A673 (cell line): Measurements from ENCODE around the gene TNFRSF13B. TPM values are rescaled to one million over a fixed set of nuclear protein-coding genes. Genes with fewer than 3 reads are reported as not detected.

Source experiments
- BruUV-seq: library from RNA; stranded (reverse); fragments of 400-500 nt; replicated peaks from 2 replicates; lab custom pipeline; 2021; lab: Mats Ljungman, UMichigan
- CTCF ChIA-PET: fragments of 300-600 bp; sonication (Branson Sonifier 250); formaldehyde crosslinking; loops from one replicate; lab custom pipeline; 2022; ENCODE audit warnings: antibody characterized with exemption; lab: Charles Lee
- POLR2A ChIA-PET: fragments of 300-600 bp; sonication (Branson Sonifier 250); formaldehyde crosslinking; loops from one replicate; lab custom pipeline; 2022; ENCODE audit warnings: antibody characterized with exemption; ENCODE audit not compliant: low non-redundant PET; lab: Charles Lee
- DNase-seq: peaks from one replicate; pipeline ENCODE4 v3.0.0-alpha.2; 2015; ENCODE audit warnings: low spot score
- H3K27ac ChIP-seq: fragments of 200-600 bp; sonication (generic); 2 replicates; pipeline ENCODE4 v1.5.1; 2016; ENCODE audit warnings: mixed run types, low read depth, mild to moderate bottlenecking, mixed read lengths, antibody characterized with exemption, low read length; ENCODE audit not compliant: poor library complexity, severe bottlenecking
- H3K27me3 ChIP-seq: fragments of 200-600 bp; sonication (generic); replicated peaks from 2 replicates; pipeline ENCODE4 v1.6.1; 2017; ENCODE audit warnings: mixed run types, low read depth, mild to moderate bottlenecking, mixed read lengths, antibody characterized with exemption, low read length; ENCODE audit not compliant: insufficient read depth, poor library complexity
- H3K36me3 ChIP-seq: fragments of 200-600 bp; sonication (generic); 2 replicates; pipeline ENCODE4 v1.6.1; 2016; ENCODE audit warnings: mixed run types, mild to moderate bottlenecking, mixed read lengths, antibody characterized with exemption, low read length; ENCODE audit not compliant: insufficient read depth, poor library complexity, severe bottlenecking
- H3K4me1 ChIP-seq: fragments of 200-600 bp; sonication (generic); 2 replicates; pipeline ENCODE4 v1.6.1; 2017; ENCODE audit warnings: mixed run types, mild to moderate bottlenecking, mixed read lengths, antibody characterized with exemption, low read length; ENCODE audit not compliant: insufficient read depth, poor library complexity, severe bottlenecking
- H3K4me3 ChIP-seq: fragments of 200-600 bp; sonication (generic); 2 replicates; pipeline ENCODE4 v1.5.1; 2016; ENCODE audit warnings: low read depth, mixed run types, mild to moderate bottlenecking, mixed read lengths, low read length; ENCODE audit not compliant: poor library complexity, severe bottlenecking
- H3K9me3 ChIP-seq: fragments of 200-600 bp; sonication (generic); 2 replicates; pipeline ENCODE4 v1.6.1; 2016; ENCODE audit warnings: mixed run types, low read depth, mild to moderate bottlenecking, mixed read lengths, antibody characterized with exemption, low read length; ENCODE audit not compliant: poor library complexity, severe bottlenecking
- CTCF ChIP-seq: fragments of 300-800, 200-600 bp; sonication (generic); conservative IDR thresholded peaks from 2 replicates; pipeline ENCODE4 v1.5.1; 2017; ENCODE audit warnings: low read depth, mild to moderate bottlenecking, antibody characterized with exemption, low read length, moderate library complexity, mixed read lengths
- EZH2 ChIP-seq: fragments of 200-600 bp; sonication (generic); IDR thresholded peaks from 2 replicates; pipeline ENCODE4 v1.6.1; 2017; ENCODE audit warnings: borderline replicate concordance, low read depth, mild to moderate bottlenecking, mixed read lengths, antibody characterized with exemption, low read length; ENCODE audit not compliant: poor library complexity, severe bottlenecking
- intact Hi-C: fragments of 100-400 bp; cut with micrococcal nuclease; formaldehyde crosslinking; loops from one replicate; pipeline ENCODE4 v1.10.0; 2022; ENCODE audit not compliant: unreplicated experiment
- total RNA-seq: library from RNA; stranded (reverse); gene quantifications from 2 replicates; pipeline ENCODE4 v1.2.3, GENCODE V29; 2021

TNFRSF13B gene
- total RNA-seq, 1 experiment from 2014 or later: not detected

GRCh38 chr17:16932156-16932555 lies 39.8 kb downstream of the TNFRSF13B start:
- TF ChIP-seq CTCF (no peak), EZH2 (no peak)
- CTCF ChIA-PET: no interaction called here
- BruUV-seq: no TSS peak
- intact Hi-C loops: no loop called here
- no peak for DNase-seq
- H3K4me3 ChIP-seq: no peak overlapping the region
- no peaks in the 10 kb centered on the region for H3K4me1 ChIP-seq
- H3K27me3 ChIP-seq: no peaks in the 10 kb centered on the region
- H3K27ac ChIP-seq: no peak overlapping the region
- H3K36me3 ChIP-seq: no peaks in the 10 kb centered on the region
- POLR2A ChIA-PET: no interaction called here
- H3K9me3 ChIP-seq: no peaks in the 10 kb centered on the region

GRCh38 chr17:16931318-16932060 lies 40.4 kb downstream of the TNFRSF13B start:
- Histone ChIP-seq H3K36me3 (no peaks in the 10 kb centered on the region), H3K4me3 (no peak overlapping the region), H3K27me3 (no peaks in the 10 kb centered on the region), H3K9me3 (no peaks in the 10 kb centered on the region), H3K27ac (no peak overlapping the region), H3K4me1 (no peaks in the 10 kb centered on the region)
- TF ChIP-seq CTCF (no peak), EZH2 (no peak)
- POLR2A ChIA-PET: no interaction called here
- DNase-seq: no peak
- BruUV-seq: no TSS peak
- intact Hi-C loops: no loop called here
- CTCF ChIA-PET: no interaction called here

- no TSS peak for BruUV-seq
- ChIA-PET POLR2A (no interaction called here), CTCF (no interaction called here)
- intact Hi-C loops: no loop called here
- DNase-seq: no peak
- no peaks in the 10 kb centered on the region for H3K27me3 ChIP-seq
- no peaks in the 10 kb centered on the region for H3K4me1 ChIP-seq
- H3K4me3 ChIP-seq: no peak overlapping the region
- no peak overlapping the region for H3K27ac ChIP-seq
- TF ChIP-seq CTCF (no peak), EZH2 (no peak)
- no peaks in the 10 kb centered on the region for H3K9me3 ChIP-seq
- H3K36me3 ChIP-seq: no peaks in the 10 kb centered on the region
Observed at GRCh38 chr17:16930571-16931317, 41.2 kb downstream of the TNFRSF13B start.
